K562 (cell line): Measurements from ENCODE around the gene S100A7A. TPM values are rescaled to one million over a fixed set of nuclear protein-coding genes. Genes with fewer than 3 reads are reported as not detected.

Experiments
- ATF1 ChIP-seq, 2 experiments: fragments of 450-650 bp in 1 of 2; IDR thresholded peaks; 2 replicates each; pipeline ENCODE4 v1.6.1; 2016; ENCODE audit warnings: missing compliant biosample characterization in 1 of 2, missing genetic modification characterization in 1 of 2
- BDP1 ChIP-seq: IDR thresholded peaks from 3 replicates; pipeline ENCODE4 v1.6.1; 2011; ENCODE audit not compliant: insufficient read length, insufficient read depth
- ETS2 ChIP-seq: IDR thresholded peaks from 2 replicates; pipeline ENCODE4 v1.6.1; 2016; ENCODE audit warnings: borderline replicate concordance, missing genetic modification characterization, mild to moderate bottlenecking, moderate library complexity, missing compliant biosample characterization; ENCODE audit not compliant: poor library complexity, severe bottlenecking
- EWSR1 ChIP-seq: fragments of 450-650 bp; IDR thresholded peaks from 2 replicates; pipeline ENCODE4 v1.6.1; 2018; ENCODE audit warnings: borderline replicate concordance, mild to moderate bottlenecking, low read depth, moderate library complexity; ENCODE audit not compliant: partially characterized antibody
- FOXM1 ChIP-seq, 2 experiments: fragments of 450-650 bp in 1 of 2; sonication (generic) in 1 of 2; formaldehyde crosslinking in 1 of 2; IDR thresholded peaks; 2 replicates each; pipeline versions ENCODE4 v1.6.1 to v1.9.0; 2017 to 2022; ENCODE audit warnings: low read depth in 2 of 2, mild to moderate bottlenecking in 2 of 2, missing genetic modification reagents in 1 of 2, moderate library complexity in 1 of 2
- GABPA ChIP-seq: fragments of 200-800 bp; sonication (Bioruptor generic); conservative IDR thresholded peaks from 2 replicates; pipeline ENCODE4 v1.6.1; 2016; ENCODE audit warnings: low read depth, missing genetic modification characterization, missing compliant biosample characterization
- ILK ChIP-seq: fragments of 450-650 bp; IDR thresholded peaks from 2 replicates; pipeline ENCODE4 v1.6.1; 2016; ENCODE audit warnings: missing genetic modification characterization, low read depth, mild to moderate bottlenecking, missing compliant biosample characterization, moderate library complexity, borderline replicate concordance
- KDM4B ChIP-seq, 2 experiments: fragments of 450-650 bp in 1 of 2; sonication (generic) in 1 of 2; IDR thresholded peaks; 2 replicates each; pipeline ENCODE4 v1.6.1; 2016 to 2017; ENCODE audit warnings: borderline replicate concordance in 2 of 2, antibody characterized with exemption in 1 of 2, low read depth in 1 of 2, mild to moderate bottlenecking in 1 of 2
- MCM5 ChIP-seq: fragments of 450-650 bp; IDR thresholded peaks from 2 replicates; pipeline ENCODE4 v1.6.1; 2016; ENCODE audit warnings: low read depth
- MCM7 ChIP-seq, 2 experiments: fragments of 450-650 bp; IDR thresholded peaks; 2 replicates each; pipeline ENCODE4 v1.6.1; 2016 to 2018
- MECOM ChIP-seq: fragments of 250-450 bp; sonication (Bioruptor Pico); IDR thresholded peaks from 2 replicates; pipeline ENCODE4 v1.8.0; 2022; ENCODE audit warnings: inconsistent platforms
- MYNN ChIP-seq, 2 experiments: sonication (generic); formaldehyde crosslinking in 1 of 2; IDR thresholded peaks; 2 replicates each; pipeline versions ENCODE4 v1.5.0 to v1.6.1; 2016 to 2020; ENCODE audit warnings: antibody characterized with exemption in 1 of 2, missing genetic modification reagents in 1 of 2
- NRF1 ChIP-seq, 2 experiments: fragments of 450-650 bp; IDR thresholded peaks in 1 of 2; conservative IDR thresholded peaks in 1 of 2; 2 replicates each; pipeline ENCODE4 v1.6.1; 2014; ENCODE audit warnings: mild to moderate bottlenecking in 2 of 2
- POU5F1 ChIP-seq: fragments of 150-350 bp; IDR thresholded peaks from 2 replicates; pipeline ENCODE4 v1.6.1; 2014; ENCODE audit warnings: borderline replicate concordance, low read length, low read depth, mild to moderate bottlenecking; ENCODE audit not compliant: partially characterized antibody
- RFX7 ChIP-seq: fragments of 250-450 bp; sonication (Bioruptor Pico); IDR thresholded peaks from 2 replicates; pipeline ENCODE4 v1.5.1; 2021; ENCODE audit warnings: mild to moderate bottlenecking
- SAFB ChIP-seq: fragments of 200-400 bp; formaldehyde crosslinking; IDR thresholded peaks from 2 replicates; pipeline ENCODE4 v1.6.1; 2017; ENCODE audit warnings: low read depth, low read length, borderline replicate concordance
- SAP30 ChIP-seq: fragments of 200-600 bp; sonication (generic); IDR thresholded peaks from 2 replicates; pipeline ENCODE4 v1.6.1; 2012; ENCODE audit warnings: borderline replicate concordance, low read depth, mild to moderate bottlenecking, moderate library complexity, low read length, control low read depth, inconsistent platforms; ENCODE audit not compliant: insufficient read depth, poor library complexity, severe bottlenecking
- SIN3B ChIP-seq: fragments of 450-650 bp; IDR thresholded peaks from 2 replicates; pipeline ENCODE4 v1.6.1; 2017; ENCODE audit warnings: low read depth, mild to moderate bottlenecking, moderate library complexity
- SMAD3 ChIP-seq: fragments of 450-650 bp; formaldehyde crosslinking; conservative IDR thresholded peaks from 2 replicates; pipeline ENCODE4 v1.4.0; 2020; ENCODE audit warnings: mild to moderate bottlenecking
- TEAD1 ChIP-seq, 2 experiments: fragments of 450-650 bp in 1 of 2; sonication (generic) in 1 of 2; formaldehyde crosslinking; IDR thresholded peaks; 2 replicates each; pipeline versions ENCODE4 v1.4.0 to v1.8.0; 2020 to 2022; ENCODE audit warnings: mild to moderate bottlenecking in 2 of 2, missing genetic modification reagents in 1 of 2
- ZNF23 ChIP-seq: fragments of 250-450 bp; sonication (Bioruptor Pico); IDR thresholded peaks from 2 replicates; pipeline ENCODE4 v1.4.0; 2020; ENCODE audit warnings: mild to moderate bottlenecking
- ZNF507 ChIP-seq: conservative IDR thresholded peaks from 2 replicates; pipeline ENCODE4 v1.6.1; 2017; ENCODE audit warnings: missing genetic modification characterization, missing compliant biosample characterization
- ZNF644 ChIP-seq: fragments of 200-800 bp; sonication (Bioruptor generic); IDR thresholded peaks from 2 replicates; pipeline ENCODE4 v1.6.1; 2016; ENCODE audit warnings: low read depth, missing genetic modification characterization, missing compliant biosample characterization
- polyA plus RNA-seq, 8 experiments: library from polyadenylated mRNA; depleted of rRNA in 4 of 8; stranded (reverse) in 5 of 8; unstranded in 3 of 8; fragments of >200 nt; fragmentation: Nextera tagmentation in 2 of 8; fragmentation: Illumina TruSeq in 1 of 8; extraction: Ambion mirVana in 2 of 8; extraction: Trizol in 1 of 8; gene quantifications; 2 replicates each; pipeline versions ENCODE4 v1.2.1 to v1.2.3, GENCODE V29; 2011 to 2014; ENCODE audit warnings: inconsistent platforms in 1 of 8, missing spikeins in 1 of 8
- total RNA-seq, 7 experiments: library from RNA; depleted of rRNA in 6 of 7; stranded (reverse); fragments of >200 nt in 6 of 7; fragmentation: Illumina TruSeq in 2 of 7; extraction: Trizol in 2 of 7; gene quantifications; 2 replicates each; pipeline versions ENCODE4 v1.2.1 to v1.2.3, GENCODE V29; 2011 to 2021; ENCODE audit warnings: low replicate concordance in 1 of 7
- TF ChIP-seq, protein P1 (sequence below): fragments of 250-450 bp; sonication (Bioruptor Pico); IDR thresholded peaks from 2 replicates; pipeline ENCODE4 v1.8.0; 2021; ENCODE audit warnings: mild to moderate bottlenecking, moderate library complexity
- TF ChIP-seq, protein P2 (sequence below): IDR thresholded peaks from 2 replicates; pipeline ENCODE4 v1.6.1; 2014; ENCODE audit warnings: antibody characterized with exemption

Gene S100A7A
- total and polyA plus RNA-seq, 9 of the 15 experiments (the other 6 are each of a cell fraction or from before 2014, with no cell fraction given): not detected

DNA sequence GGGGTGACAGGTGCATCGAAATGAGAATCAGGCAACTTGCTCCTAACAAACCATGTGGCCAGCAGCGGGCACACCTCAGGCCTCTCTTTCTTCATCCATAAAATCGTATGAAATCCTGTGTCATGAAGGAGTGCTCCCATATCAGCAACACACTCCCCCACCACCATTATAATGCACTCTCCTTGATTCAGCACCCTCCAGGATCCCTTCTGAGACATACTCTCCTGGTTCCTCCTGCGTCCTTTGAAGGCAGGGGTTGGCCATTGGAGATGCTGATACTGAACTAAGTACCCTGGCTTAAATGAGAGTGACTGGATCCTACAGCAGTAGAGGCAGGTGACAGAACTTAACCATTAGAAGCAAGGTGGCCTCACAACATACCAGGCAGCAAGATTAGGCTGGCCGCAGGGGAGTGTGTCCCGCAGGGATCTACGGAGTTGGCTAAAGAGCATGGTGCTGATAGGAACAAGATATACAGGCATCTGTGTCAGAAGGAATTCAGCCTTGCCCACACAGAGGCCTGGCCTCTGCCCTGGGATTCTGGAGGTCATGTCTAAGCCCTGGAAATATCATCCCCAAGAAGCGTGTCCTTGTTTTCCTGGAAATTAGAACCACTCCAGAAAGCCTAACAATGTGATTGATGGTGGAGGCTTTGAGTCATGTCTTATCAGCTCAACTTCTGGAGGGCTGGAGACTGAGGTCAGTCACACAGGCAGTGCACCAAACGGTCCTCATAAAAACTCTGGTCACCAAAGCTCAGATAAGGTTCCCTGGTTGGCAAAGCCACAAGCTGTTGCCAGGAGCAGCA is 16.8 kb downstream of the S100A7A start (continued):
- peak; percentile 84; the same call in 1 of the 2 replicates for TF ChIP-seq MYNN (IDR thresholded peaks at IDR 0.05)
- no peak for TF ChIP-seq MYNN (CRISPR knock-in tag; IDR thresholded peaks at IDR 0.05)
- no peak for TF ChIP-seq SAFB
- no peak for TF ChIP-seq ETS2
- 0 out of 4 replicates have a peak, but pooled peaks have one; percentile 12 to 14 for TF ChIP-seq NRF1 (conservative IDR thresholded peaks at IDR 0.05 in 1 of 2, IDR thresholded peaks at IDR 0.05 in 1 of 2)
- TF ChIP-seq RFX7: no peak
- no peak for TF ChIP-seq SMAD3 (CRISPR knock-in tag)
- TF ChIP-seq, protein P1, sequence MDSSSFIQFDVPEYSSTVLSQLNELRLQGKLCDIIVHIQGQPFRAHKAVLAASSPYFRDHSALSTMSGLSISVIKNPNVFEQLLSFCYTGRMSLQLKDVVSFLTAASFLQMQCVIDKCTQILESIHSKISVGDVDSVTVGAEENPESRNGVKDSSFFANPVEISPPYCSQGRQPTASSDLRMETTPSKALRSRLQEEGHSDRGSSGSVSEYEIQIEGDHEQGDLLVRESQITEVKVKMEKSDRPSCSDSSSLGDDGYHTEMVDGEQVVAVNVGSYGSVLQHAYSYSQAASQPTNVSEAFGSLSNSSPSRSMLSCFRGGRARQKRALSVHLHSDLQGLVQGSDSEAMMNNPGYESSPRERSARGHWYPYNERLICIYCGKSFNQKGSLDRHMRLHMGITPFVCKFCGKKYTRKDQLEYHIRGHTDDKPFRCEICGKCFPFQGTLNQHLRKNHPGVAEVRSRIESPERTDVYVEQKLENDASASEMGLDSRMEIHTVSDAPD (CRISPR knock-in tag): peak; percentile 98
- no peak for TF ChIP-seq GABPA
- TF ChIP-seq ZNF644 (tag): no peak
- TF ChIP-seq EWSR1: no peak
- no peak for TF ChIP-seq MCM5
- no peak for TF ChIP-seq ILK (tag)
- no peak for TF ChIP-seq KDM4B (IDR thresholded peaks at IDR 0.05; ENCODE audit: borderline replicate concordance in 2 of 2, low read depth in 1 of 2)
- TF ChIP-seq BDP1: no peak
- TF ChIP-seq SIN3B: no peak
- TF ChIP-seq SAP30: no peak
- TF ChIP-seq POU5F1: no peak
- peak; percentile 62 to 95; a peak in 2 of 4 replicates for TF ChIP-seq TEAD1 (CRISPR knock-in tag; IDR thresholded peaks at IDR 0.05)
- no peak for TF ChIP-seq ATF1 (CRISPR knock-in tag; IDR thresholded peaks at IDR 0.05)
- peak; percentile 57 for TF ChIP-seq ATF1 (tag; IDR thresholded peaks at IDR 0.05)
- TF ChIP-seq, protein P2, sequence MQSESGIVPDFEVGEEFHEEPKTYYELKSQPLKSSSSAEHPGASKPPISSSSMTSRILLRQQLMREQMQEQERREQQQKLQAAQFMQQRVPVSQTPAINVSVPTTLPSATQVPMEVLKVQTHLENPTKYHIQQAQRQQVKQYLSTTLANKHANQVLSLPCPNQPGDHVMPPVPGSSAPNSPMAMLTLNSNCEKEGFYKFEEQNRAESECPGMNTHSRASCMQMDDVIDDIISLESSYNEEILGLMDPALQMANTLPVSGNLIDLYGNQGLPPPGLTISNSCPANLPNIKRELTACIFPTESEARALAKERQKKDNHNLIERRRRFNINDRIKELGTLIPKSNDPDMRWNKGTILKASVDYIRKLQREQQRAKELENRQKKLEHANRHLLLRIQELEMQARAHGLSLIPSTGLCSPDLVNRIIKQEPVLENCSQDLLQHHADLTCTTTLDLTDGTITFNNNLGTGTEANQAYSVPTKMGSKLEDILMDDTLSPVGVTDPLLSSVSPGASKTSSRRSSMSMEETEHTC: peak; percentile 68
- peak; percentile 84; the same call in 1 of the 2 replicates for TF ChIP-seq MECOM
- no peak for TF ChIP-seq MCM7 (IDR thresholded peaks at IDR 0.05)
- TF ChIP-seq ZNF507 (tag): no peak
- no peak for TF ChIP-seq ZNF23 (CRISPR knock-in tag)
- peak; percentile 70 for TF ChIP-seq FOXM1 (IDR thresholded peaks at IDR 0.05; ENCODE audit: low read depth)
- no peak for TF ChIP-seq FOXM1 (CRISPR knock-in tag; IDR thresholded peaks at IDR 0.05; ENCODE audit: low read depth)
